Heart left ventricle (tissue), 13 donors: ENCODE data around the gene MARK4.

ENCODE experiments used
- CTCF ChIP-seq, 12 donors: fragments of 200-600 bp; sonication (generic) in 4 of 12; IDR thresholded peaks; one replicate each; pipeline versions ENCODE4 v1.5.0 to v1.8.0; 2018 to 2022; ENCODE audit warnings: antibody characterized with exemption in 12 of 12, mild to moderate bottlenecking in 5 of 12
- POLR2A ChIP-seq, 2 donors: fragments of 450-650 bp; IDR thresholded peaks; one replicate each; pipeline ENCODE4 v1.6.1; 2017; ENCODE audit warnings: antibody characterized with exemption in 2 of 2, mild to moderate bottlenecking in 2 of 2, moderate library complexity in 2 of 2
- donor health status: ischemic (EF 13 %, LVEDD 7.1; RV severe dilation, severe dysfunction).
- donor health status: DM: no; HTN: yes; CAD: no.
- donor health status: DM: no; HTN: no; CAD: no.
- donor health status: ischemic (EF 25% LVEDD 6.9; RV normal size, moderate dysfunction).
- donor health status: ischemic (EF 25% LVEDD 5.7; RV mildly dilated, moderate dysfunction).
- donor health status: ischemic (EF 35%, LVEDD 5.7; RV mildly dilated, moderate dysfunction).
- donor health status: nonischemic (EF 11% LVEDD 7.7; RV severe dilation, severe dysfunction).
- donor health status: DM: yes; HTN: yes; CAD: no.
- donor health status: PGD.
- donor health status: ischemic (EF 29% LVEDD 5.4; RV normal size, mild dysfunction).
- donor health status: nonischemic (EF 23%, LVEDD 6.1; RV moderate dilation, normal function).

DNA sequence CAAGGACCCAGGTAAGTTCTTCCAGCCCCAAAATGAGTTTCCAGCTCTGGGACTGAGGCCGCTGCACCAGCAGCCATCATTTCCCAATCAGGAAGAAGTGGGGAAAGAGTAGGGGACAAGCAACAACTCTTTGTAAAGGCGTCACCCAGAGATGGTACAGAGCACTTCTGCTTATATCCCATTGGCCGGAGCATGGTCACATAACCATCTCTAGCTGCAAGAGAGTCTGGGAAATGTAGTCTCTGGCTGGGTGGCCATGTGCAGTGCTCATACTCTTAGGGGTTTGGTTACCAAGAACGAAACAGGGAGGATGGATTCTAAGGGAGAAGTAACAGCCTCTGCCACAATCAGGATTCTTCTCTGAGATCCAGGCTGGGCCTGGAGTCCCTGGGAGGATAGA, 45.3 kb downstream of the MARK4 start:
- no peak for TF ChIP-seq CTCF (IDR thresholded peaks at IDR 0.05)
- TF ChIP-seq POLR2A (IDR thresholded peaks at IDR 0.05), result no peak
